ENCODE measurements around the gene ERC2. TPM values are rescaled to one million over a fixed set of nuclear protein-coding genes. Genes with fewer than 3 reads are reported as not detected.
A peak's percentile ranks its signal among the peaks of the same experiment; 100 is the strongest.

The ERC2 gene
- total RNA-seq, 1 donor from 2014 or later: 0.81 TPM

- ATAC-seq (ENCODE audit: poor library complexity) (no peak), DNase-seq (no peak)
- intact Hi-C loops (cut with DNase I): no loop called here
Measured at GRCh38 chr3:55654123-55654760, 814.0 kb downstream of the ERC2 start.

- DNase-seq (no peak), ATAC-seq (ENCODE audit: poor library complexity) (no peak)
- intact Hi-C loops (cut with DNase I): no loop called here
Measured at GRCh38 chr3:55651011-55651410, 817.3 kb downstream of the ERC2 start.

- intact Hi-C loops (cut with DNase I): no loop called here
- ATAC-seq (ENCODE audit: poor library complexity) (peak; percentile 41), DNase-seq (no peak)
Measured at GRCh38 chr3:55650011-55650410, 818.3 kb downstream of the ERC2 start.

GRCh38 chr3:55649554-55649953 is 818.7 kb downstream of the ERC2 start:
- DNase-seq: no peak
- ATAC-seq (ENCODE audit: poor library complexity): peak; percentile 64
- intact Hi-C loops (cut with DNase I): no loop called here

GRCh38 chr3:55648591-55649318 is 819.5 kb downstream of the ERC2 start:
- no peak for DNase-seq
- intact Hi-C loops (cut with DNase I): no loop called here
- ATAC-seq (ENCODE audit: poor library complexity): no peak

- ATAC-seq (ENCODE audit: poor library complexity) (no peak), DNase-seq (no peak)
- intact Hi-C loops (cut with DNase I): no loop called here
Measured at GRCh38 chr3:55647670-55648069, 820.6 kb downstream of the ERC2 start.

- no peak for DNase-seq
- no peak for ATAC-seq (ENCODE audit: poor library complexity)
- intact Hi-C loops (cut with DNase I): no loop called here
Measured at GRCh38 chr3:55647063-55647462, 821.2 kb downstream of the ERC2 start.

GRCh38 chr3:55646121-55646520 is 822.1 kb downstream of the ERC2 start:
- intact Hi-C loops (cut with DNase I): no loop called here
- ATAC-seq (ENCODE audit: poor library complexity) (no peak), DNase-seq (no peak)

- ATAC-seq (ENCODE audit: poor library complexity): no peak
- no peak for DNase-seq
Measured at GRCh38 chr3:55645422-55645821, 822.8 kb downstream of the ERC2 start.

GRCh38 chr3:55643283-55643682 is 825.0 kb downstream of the ERC2 start:
- intact Hi-C loops (cut with DNase I): no loop called here
- ATAC-seq (ENCODE audit: poor library complexity): no peak
- DNase-seq: no peak

More at GRCh38 chr3:55645422-55645821, 822.8 kb downstream of the ERC2 start:
- intact Hi-C loops (cut with DNase I): no loop called here

GRCh38 chr3:55641964-55642363 is 826.3 kb downstream of the ERC2 start:
- ATAC-seq (ENCODE audit: poor library complexity) (no peak), DNase-seq (no peak)
- intact Hi-C loops (cut with DNase I): no loop called here

- ATAC-seq (ENCODE audit: poor library complexity) (no peak), DNase-seq (no peak)
- intact Hi-C loops (cut with DNase I): no loop called here
Measured at GRCh38 chr3:55639896-55640765, 828.1 kb downstream of the ERC2 start.

GRCh38 chr3:55639143-55639542 is 829.1 kb downstream of the ERC2 start:
- no peak for ATAC-seq (ENCODE audit: poor library complexity)
- intact Hi-C loops (cut with DNase I): no loop called here
- no peak for DNase-seq

- DNase-seq (no peak), ATAC-seq (ENCODE audit: poor library complexity) (no peak)
- intact Hi-C loops (cut with DNase I): no loop called here
Measured at GRCh38 chr3:55637906-55638638, 830.2 kb downstream of the ERC2 start.

GRCh38 chr3:55636300-55637195 is 831.7 kb downstream of the ERC2 start:
- DNase-seq (no peak), ATAC-seq (ENCODE audit: poor library complexity) (no peak)
- intact Hi-C loops (cut with DNase I): no loop called here

GRCh38 chr3:55634345-55634744 is 833.9 kb downstream of the ERC2 start:
- ATAC-seq (ENCODE audit: poor library complexity): no peak
- no peak for DNase-seq
- intact Hi-C loops (cut with DNase I): no loop called here

GRCh38 chr3:55633333-55633732 is 834.9 kb downstream of the ERC2 start:
- DNase-seq (no peak), ATAC-seq (ENCODE audit: poor library complexity) (no peak)
- intact Hi-C loops (cut with DNase I): no loop called here

GRCh38 chr3:55631766-55632331 is 836.4 kb downstream of the ERC2 start:
- DNase-seq: no peak
- intact Hi-C loops (cut with DNase I): no loop called here
- ATAC-seq (ENCODE audit: poor library complexity): no peak

Data from Right ventricle myocardium superior (tissue), 1 donor.